Skeletal muscle satellite cell (primary cell): Measurements from ENCODE around the gene ADSL.

Experiments
- H3K27me3 ChIP-seq: 2 replicates; pipeline ENCODE4 v1.7.0; 2013; ENCODE audit warnings: low read length; ENCODE audit not compliant: control insufficient read depth, insufficient read depth
- H3K36me3 ChIP-seq: 2 replicates; pipeline ENCODE4 v1.7.0; 2013; ENCODE audit warnings: mild to moderate bottlenecking, control low read depth, low read length; ENCODE audit not compliant: insufficient read depth
- H3K4me1 ChIP-seq: 2 replicates; pipeline ENCODE4 v1.7.0; 2013; ENCODE audit warnings: low read length; ENCODE audit not compliant: control insufficient read depth, insufficient read depth
- H3K4me2 ChIP-seq: 2 replicates; pipeline ENCODE4 v1.7.0; 2013; ENCODE audit warnings: mild to moderate bottlenecking, low read length
- H3K4me3 ChIP-seq: 2 replicates; pipeline ENCODE4 v1.7.0; 2013; ENCODE audit warnings: low read length
- H3K9ac ChIP-seq: 2 replicates; pipeline ENCODE4 v1.7.0; 2013; ENCODE audit warnings: mild to moderate bottlenecking, low read depth, low read length, moderate library complexity
- H3K9me3 ChIP-seq: replicated peaks from 2 replicates; pipeline ENCODE4 v1.7.0; 2013; ENCODE audit warnings: mild to moderate bottlenecking, control low read depth, low read length

ADSL gene

DNA sequence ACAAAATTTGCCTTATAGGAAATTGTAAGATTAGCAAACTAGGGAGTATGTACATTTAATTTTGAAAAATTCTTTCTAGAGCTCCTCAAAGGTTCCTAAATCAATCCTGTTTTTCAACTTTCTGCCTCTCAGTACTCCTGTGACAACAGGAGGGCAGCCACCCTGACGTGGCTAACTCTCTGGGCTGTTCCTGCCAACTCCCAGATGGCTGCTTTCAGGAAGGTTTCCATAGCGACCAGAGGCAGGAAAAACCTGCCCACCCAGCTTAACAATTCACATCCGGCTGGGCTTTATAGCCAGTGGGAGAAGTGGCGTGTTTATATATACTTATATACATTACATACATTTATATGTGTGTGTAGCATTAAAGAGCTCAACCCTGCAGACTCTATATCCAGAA, 50.6 kb downstream of the ADSL start:
- no peak overlapping the region for H3K4me3 ChIP-seq
- no peaks in the 10 kb centered on the region for H3K4me1 ChIP-seq
- H3K36me3 ChIP-seq = peaks cover 11% of the 10 kb centered on the region
- H3K27me3 ChIP-seq = no peaks in the 10 kb centered on the region
- H3K4me2 ChIP-seq = no peak overlapping the region
- H3K9me3 ChIP-seq = no peaks in the 10 kb centered on the region
- H3K9ac ChIP-seq = no peak overlapping the region

DNA sequence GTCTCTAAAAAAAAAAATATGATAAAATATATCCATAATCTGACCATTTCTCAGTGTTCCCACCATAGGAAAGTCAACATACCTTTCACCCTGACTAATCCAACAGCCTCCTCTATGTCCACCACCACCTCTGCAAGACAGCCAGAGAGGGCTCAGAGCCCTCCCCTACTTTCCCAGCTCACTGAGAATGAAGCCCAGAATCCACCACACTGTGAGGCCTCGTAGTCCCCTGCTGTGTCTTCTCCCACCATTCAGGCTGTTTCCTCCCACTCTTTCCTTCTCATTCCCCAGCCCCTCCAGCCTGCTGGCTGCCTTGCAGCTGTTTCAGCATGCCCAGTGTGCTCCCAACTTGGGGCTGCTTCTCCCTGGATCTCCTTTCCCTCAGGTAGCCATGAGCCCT, 51.1 kb downstream of the ADSL start:
- Histone ChIP-seq H3K9ac (no peak overlapping the region), H3K36me3 (peaks cover 15% of the 10 kb centered on the region), H3K9me3 (no peaks in the 10 kb centered on the region), H3K27me3 (no peaks in the 10 kb centered on the region), H3K4me1 (no peaks in the 10 kb centered on the region), H3K4me2 (no peak overlapping the region), H3K4me3 (no peak overlapping the region)

DNA sequence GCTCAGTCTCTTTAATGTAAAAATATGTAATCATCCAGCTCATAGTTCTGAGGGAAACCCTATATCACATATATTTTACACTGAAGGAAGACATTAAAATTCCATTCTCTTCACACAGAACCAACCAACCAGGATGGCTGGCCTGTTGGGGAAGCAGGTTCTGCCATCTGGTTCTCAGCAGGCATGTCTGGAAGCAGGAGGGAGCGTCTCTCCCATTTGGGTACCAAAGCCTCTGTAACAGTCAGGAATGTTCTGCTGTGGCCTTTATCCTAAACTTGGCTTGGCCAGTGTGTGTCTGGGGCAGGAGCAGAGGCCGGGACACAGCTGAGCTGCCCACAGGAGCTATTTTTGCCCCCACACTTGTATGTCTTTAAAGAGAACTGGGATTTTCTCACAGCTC, 53.3 kb downstream of the ADSL start:
- H3K9me3 ChIP-seq = no peaks in the 10 kb centered on the region
- H3K27me3 ChIP-seq = no peaks in the 10 kb centered on the region
- H3K9ac ChIP-seq = no peak overlapping the region
- H3K4me1 ChIP-seq = no peaks in the 10 kb centered on the region
- no peak overlapping the region for H3K4me2 ChIP-seq
- H3K4me3 ChIP-seq = no peak overlapping the region
- peaks cover 37% of the 10 kb centered on the region for H3K36me3 ChIP-seq

DNA sequence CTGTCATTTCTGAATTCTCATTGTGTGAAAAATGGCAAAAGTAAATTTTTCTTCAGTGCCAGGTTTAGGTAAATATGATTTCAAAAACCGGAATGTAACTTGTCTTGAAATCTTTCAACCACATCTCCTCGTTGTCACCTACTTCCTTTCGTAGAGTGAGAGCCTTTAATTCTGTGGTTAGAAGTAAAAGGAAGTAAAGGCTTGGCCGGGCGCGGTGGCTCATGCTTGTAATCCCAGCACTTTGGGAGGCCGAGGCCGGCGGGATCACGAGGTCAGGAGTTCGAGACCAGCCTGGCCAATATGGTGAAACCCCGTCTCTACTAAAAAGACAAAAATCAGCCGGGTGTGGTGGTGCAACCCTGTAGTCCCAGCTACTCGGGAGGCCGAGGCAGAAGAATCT, 53.9 kb downstream of the ADSL start:
- peaks cover 42% of the 10 kb centered on the region for H3K36me3 ChIP-seq
- H3K4me3 ChIP-seq = no peak overlapping the region
- no peak overlapping the region for H3K4me2 ChIP-seq
- H3K9me3 ChIP-seq = no peaks in the 10 kb centered on the region
- H3K27me3 ChIP-seq = no peaks in the 10 kb centered on the region
- H3K4me1 ChIP-seq = no peaks in the 10 kb centered on the region
- no peak overlapping the region for H3K9ac ChIP-seq

DNA sequence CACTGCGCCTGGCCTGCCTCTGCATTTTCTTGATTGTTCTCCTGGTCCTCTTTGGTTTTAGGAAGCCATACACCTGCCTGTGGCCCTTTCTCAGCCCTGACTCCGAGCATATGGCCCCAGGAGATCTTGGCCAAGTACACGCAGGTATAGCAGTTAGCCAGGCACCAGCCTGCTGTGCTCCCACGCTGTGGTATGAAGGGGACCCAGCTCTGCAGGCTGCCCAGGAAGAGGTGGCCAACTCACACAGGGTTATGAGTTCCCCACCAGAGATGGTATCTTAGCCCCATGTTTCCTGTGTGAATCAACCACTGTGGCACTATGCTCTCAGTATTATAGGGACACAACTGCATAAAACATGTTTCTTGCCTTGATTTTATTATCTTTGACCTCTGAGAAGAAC, 55.2 kb downstream of the ADSL start:
- Histone ChIP-seq H3K4me3 (no peak overlapping the region), H3K27me3 (no peaks in the 10 kb centered on the region), H3K9ac (no peak overlapping the region), H3K36me3 (peaks cover 56% of the 10 kb centered on the region), H3K4me2 (no peak overlapping the region), H3K9me3 (no peaks in the 10 kb centered on the region), H3K4me1 (no peaks in the 10 kb centered on the region)

DNA sequence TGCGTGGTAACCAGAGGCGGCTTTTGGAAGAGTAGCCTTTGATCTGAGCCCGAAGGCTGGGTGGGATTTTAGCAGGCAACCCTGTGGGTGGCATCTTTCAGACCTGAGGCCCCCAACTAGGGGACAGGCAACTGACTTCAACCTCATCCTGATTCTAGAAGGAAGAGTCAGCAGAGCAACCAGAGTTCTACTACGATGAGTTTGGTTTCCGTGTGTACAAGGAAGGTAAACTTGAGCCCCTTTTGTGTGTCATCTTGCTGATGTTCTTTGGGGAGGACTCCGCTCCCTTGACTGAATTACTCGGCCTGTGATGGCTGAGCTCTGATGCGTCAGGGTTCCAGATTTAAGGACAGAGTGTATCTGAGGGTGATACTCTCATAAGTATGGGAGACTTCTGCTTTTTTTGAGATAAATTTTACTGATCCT, 55.7 kb downstream of the ADSL start:
- Histone ChIP-seq H3K4me1 (no peaks in the 10 kb centered on the region), H3K27me3 (no peaks in the 10 kb centered on the region), H3K9me3 (no peaks in the 10 kb centered on the region), H3K9ac (no peak overlapping the region), H3K36me3 (peaks cover 61% of the 10 kb centered on the region), H3K4me3 (no peak overlapping the region), H3K4me2 (no peak overlapping the region)

GRCh38 chr22:40403141-40403540, 56.8 kb downstream of the ADSL start:
- H3K9ac ChIP-seq = no peak overlapping the region
- H3K9me3 ChIP-seq = no peaks in the 10 kb centered on the region
- no peak overlapping the region for H3K4me2 ChIP-seq
- peaks cover 69% of the 10 kb centered on the region for H3K36me3 ChIP-seq
- H3K4me1 ChIP-seq = no peaks in the 10 kb centered on the region
- H3K27me3 ChIP-seq = no peaks in the 10 kb centered on the region
- no peak overlapping the region for H3K4me3 ChIP-seq

- H3K4me1 ChIP-seq = no peaks in the 10 kb centered on the region
- H3K9ac ChIP-seq = no peak overlapping the region
- H3K36me3 ChIP-seq = peaks cover 74% of the 10 kb centered on the region
- no peak overlapping the region for H3K4me2 ChIP-seq
- no peaks in the 10 kb centered on the region for H3K9me3 ChIP-seq
- H3K27me3 ChIP-seq = no peaks in the 10 kb centered on the region
- no peak overlapping the region for H3K4me3 ChIP-seq
Measured at GRCh38 chr22:40403651-40404050, 57.4 kb downstream of the ADSL start.

- Histone ChIP-seq H3K36me3 (peaks cover 82% of the 10 kb centered on the region), H3K27me3 (no peaks in the 10 kb centered on the region), H3K9me3 (no peaks in the 10 kb centered on the region), H3K4me3 (no peak overlapping the region), H3K4me1 (no peaks in the 10 kb centered on the region), H3K9ac (no peak overlapping the region), H3K4me2 (no peak overlapping the region)
Measured at GRCh38 chr22:40404251-40405177, 58.2 kb downstream of the ADSL start.

GRCh38 chr22:40405178-40406062, 59.1 kb downstream of the ADSL start:
- H3K27me3 ChIP-seq = no peaks in the 10 kb centered on the region
- H3K36me3 ChIP-seq = peaks cover 91% of the 10 kb centered on the region
- no peak overlapping the region for H3K4me3 ChIP-seq
- no peak overlapping the region for H3K4me2 ChIP-seq
- H3K9me3 ChIP-seq = no peaks in the 10 kb centered on the region
- no peaks in the 10 kb centered on the region for H3K4me1 ChIP-seq
- H3K9ac ChIP-seq = no peak overlapping the region

- H3K27me3 ChIP-seq = no peaks in the 10 kb centered on the region
- H3K36me3 ChIP-seq = peaks cover 97% of the 10 kb centered on the region
- no peak overlapping the region for H3K4me2 ChIP-seq
- no peaks in the 10 kb centered on the region for H3K4me1 ChIP-seq
- H3K9ac ChIP-seq = no peak overlapping the region
- no peak overlapping the region for H3K4me3 ChIP-seq
- H3K9me3 ChIP-seq = no peaks in the 10 kb centered on the region
Measured at GRCh38 chr22:40406063-40406890, 60.0 kb downstream of the ADSL start.
